ENCODE results near the gene LRCOL1.
"Not testable (repeated sequence)": the region's sequence is repeated elsewhere in the genome, so short reads cannot be mapped to it uniquely, and the experiment has no call there.

Gene LRCOL1

DNA sequence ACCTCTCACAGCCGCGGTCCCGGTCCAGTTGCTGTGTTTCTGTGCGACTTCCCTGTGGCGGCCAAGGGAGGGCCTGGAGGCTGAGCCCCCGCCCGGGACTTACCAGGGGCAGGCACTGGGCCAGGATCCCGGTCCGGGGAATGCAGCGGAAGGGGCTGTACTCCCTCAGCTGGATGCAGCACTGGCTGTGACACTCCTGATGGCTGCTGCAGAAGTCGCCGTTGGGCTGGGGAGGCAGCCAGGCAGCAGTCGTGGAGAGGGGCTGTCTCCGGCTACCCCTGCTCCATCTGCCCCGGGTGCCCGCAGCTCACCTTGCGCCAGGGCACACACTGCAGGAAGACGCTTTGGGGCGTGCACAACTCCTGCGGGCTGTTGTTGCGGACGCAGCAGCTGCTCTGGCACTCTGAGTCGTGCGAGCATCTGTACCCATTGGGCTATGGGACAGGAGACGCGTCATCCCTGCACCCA lies 6.2 kb downstream of the LRCOL1 start:
- TF ChIP-seq, protein P1, sequence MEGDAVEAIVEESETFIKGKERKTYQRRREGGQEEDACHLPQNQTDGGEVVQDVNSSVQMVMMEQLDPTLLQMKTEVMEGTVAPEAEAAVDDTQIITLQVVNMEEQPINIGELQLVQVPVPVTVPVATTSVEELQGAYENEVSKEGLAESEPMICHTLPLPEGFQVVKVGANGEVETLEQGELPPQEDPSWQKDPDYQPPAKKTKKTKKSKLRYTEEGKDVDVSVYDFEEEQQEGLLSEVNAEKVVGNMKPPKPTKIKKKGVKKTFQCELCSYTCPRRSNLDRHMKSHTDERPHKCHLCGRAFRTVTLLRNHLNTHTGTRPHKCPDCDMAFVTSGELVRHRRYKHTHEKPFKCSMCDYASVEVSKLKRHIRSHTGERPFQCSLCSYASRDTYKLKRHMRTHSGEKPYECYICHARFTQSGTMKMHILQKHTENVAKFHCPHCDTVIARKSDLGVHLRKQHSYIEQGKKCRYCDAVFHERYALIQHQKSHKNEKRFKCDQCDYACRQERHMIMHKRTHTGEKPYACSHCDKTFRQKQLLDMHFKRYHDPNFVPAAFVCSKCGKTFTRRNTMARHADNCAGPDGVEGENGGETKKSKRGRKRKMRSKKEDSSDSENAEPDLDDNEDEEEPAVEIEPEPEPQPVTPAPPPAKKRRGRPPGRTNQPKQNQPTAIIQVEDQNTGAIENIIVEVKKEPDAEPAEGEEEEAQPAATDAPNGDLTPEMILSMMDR (conservative IDR thresholded peaks at IDR 0.05; ENCODE audit: control insufficient read depth, insufficient read depth, low read depth, low read length), result no peak
- DNase-seq (ENCODE audit: low read depth), result no peak
- no peak overlapping the region for H3K4me3 ChIP-seq (ENCODE audit: control insufficient read depth, low read depth, low read length)

DNA sequence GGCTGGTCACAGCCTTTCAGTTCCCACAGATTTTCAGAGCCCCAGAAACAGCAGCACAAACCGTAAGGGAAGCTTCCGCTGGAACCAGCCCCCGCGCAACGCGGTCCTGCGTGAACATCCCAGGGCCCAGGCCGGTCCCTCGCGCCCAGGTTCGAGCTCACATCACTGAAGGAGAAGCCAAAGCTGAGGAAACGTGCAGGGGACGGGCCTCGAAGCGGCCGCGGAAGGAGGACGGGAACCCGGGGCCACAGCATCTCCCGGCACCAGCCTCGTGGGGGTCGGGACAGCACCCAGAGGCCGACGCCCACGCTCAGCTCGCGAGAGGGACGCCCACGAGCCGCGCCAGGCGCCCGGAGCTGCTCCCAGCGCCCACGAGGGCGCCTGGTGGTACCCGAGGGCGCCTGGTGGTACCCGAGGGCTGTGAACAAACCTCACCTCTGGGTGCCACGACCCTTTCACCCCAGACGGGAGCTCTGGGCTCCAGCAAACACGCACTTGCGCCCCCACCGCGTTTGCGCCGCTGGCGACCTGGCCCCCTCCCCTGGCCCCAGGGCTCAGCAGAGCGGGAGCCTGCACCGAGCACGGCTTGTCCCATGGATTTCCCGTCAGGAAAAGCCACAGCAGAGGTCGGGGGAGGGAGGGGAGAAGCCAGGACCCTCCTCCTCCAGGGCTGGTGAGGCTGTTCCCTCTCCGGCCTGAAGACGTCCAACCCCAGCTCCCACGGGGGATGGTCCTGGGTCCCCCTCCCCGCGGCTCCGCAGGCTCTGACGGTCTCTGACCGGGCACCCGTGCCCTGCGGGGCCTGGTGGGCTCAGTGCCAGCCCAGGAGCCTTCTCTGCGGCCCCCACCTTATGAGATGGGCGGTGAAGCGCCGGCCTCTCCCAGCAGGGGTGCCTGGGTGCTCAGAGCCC lies 6.9 kb downstream of the LRCOL1 start:
- TF ChIP-seq, protein P1 (conservative IDR thresholded peaks at IDR 0.05; ENCODE audit: control insufficient read depth, insufficient read depth, low read depth, low read length), result no peak
- no peak for DNase-seq (ENCODE audit: low read depth)
- H3K4me3 ChIP-seq (ENCODE audit: control insufficient read depth, low read depth, low read length), result no peak overlapping the region

DNA sequence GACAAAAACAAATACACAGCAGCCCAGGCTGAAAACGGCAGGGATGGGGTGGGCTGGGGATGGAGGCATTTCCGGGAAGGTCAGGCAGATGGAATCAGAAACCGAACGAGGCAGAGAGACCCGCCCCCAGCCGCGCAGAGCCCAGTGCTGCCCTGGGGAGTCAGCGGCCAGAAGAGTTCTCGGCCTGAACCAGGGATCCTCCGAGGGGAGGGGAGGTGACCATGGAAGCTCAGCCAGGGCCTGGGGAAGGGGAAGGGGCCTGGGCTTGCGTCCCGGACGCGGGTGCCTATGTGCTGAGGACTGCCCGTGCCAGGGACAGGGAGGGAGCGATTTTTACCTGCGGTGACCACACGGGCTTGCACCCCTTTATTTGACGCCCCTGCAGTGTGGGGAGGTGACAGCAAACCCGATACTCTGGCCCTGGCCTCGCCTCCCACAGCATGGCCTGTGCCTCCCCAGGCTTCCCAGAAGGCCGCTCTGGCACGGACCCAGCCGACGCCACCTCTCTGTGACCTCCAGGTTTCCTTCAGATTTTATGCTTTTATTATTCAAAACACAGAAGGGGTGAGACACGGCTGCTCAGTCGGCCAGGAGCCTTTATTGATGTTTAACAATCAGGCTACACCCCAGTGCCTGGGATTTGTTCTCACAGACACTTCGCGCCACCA lies 7.7 kb downstream of the LRCOL1 start:
- no peak for DNase-seq (ENCODE audit: low read depth)
- H3K4me3 ChIP-seq (ENCODE audit: control insufficient read depth, low read depth, low read length), result no peak overlapping the region
- TF ChIP-seq, protein P1 (conservative IDR thresholded peaks at IDR 0.05; ENCODE audit: control insufficient read depth, insufficient read depth, low read depth, low read length), result no peak

GRCh38 chr12:132601171-132601883 lies 9.1 kb downstream of the LRCOL1 start:
- no peak overlapping the region for H3K4me3 ChIP-seq (ENCODE audit: control insufficient read depth, low read depth, low read length)
- no peak for DNase-seq (ENCODE audit: low read depth)
- TF ChIP-seq, protein P1 (conservative IDR thresholded peaks at IDR 0.05; ENCODE audit: control insufficient read depth, insufficient read depth, low read depth, low read length), result no peak

GRCh38 chr12:132600048-132601032 lies 10.0 kb downstream of the LRCOL1 start:
- TF ChIP-seq, protein P1 (conservative IDR thresholded peaks at IDR 0.05; ENCODE audit: control insufficient read depth, insufficient read depth, low read depth, low read length), result peak; percentile 56
- peak overlapping the region; percentile 36 for H3K4me3 ChIP-seq (ENCODE audit: control insufficient read depth, low read depth, low read length)
- DNase-seq (ENCODE audit: low read depth), result peak; percentile 61

DNA sequence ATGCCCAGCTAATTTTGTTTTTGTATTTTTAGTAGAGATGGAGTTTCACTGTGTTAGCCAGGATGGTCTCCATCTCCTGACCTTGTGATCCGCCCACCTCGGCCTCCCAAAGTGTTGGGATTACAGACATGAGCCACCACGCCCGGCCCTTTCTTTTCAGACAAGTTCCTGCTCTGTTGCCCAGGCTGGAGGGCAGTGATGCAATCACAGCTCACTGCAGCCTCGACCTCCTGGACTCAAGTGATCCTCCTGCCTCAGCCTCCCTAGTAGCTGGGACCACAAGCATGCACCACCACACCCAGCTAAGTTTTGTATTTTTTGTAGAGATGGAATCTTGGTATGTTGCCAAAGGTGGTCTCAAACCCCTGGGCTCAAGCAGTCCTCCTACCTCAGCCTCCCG lies 10.9 kb downstream of the LRCOL1 start:
- not testable (repeated sequence) for H3K4me3 ChIP-seq (ENCODE audit: control insufficient read depth, low read depth, low read length); DNase-seq (ENCODE audit: low read depth)

Measured in fibroblast of mammary gland (primary cell).